ENCODE measurements around the gene CCDC40. TPM values are rescaled to one million over a fixed set of nuclear protein-coding genes. Genes with fewer than 3 reads are reported as not detected.

The CCDC40 gene
- total and polyA plus RNA-seq, 2 donors (not counting 1 experiment from before 2014, with no cell fraction given): 0.53 to 1.5 TPM

GRCh38 chr17:80133626-80133970 is 97.2 kb downstream of the CCDC40 start:
- Histone ChIP-seq H3K9ac (ENCODE audit: insufficient read depth, low read length) (no peak overlapping the region), H3K27ac (ENCODE audit: insufficient read depth, low read length) (no peak overlapping the region), H3K4me3 (replicated peaks in 1 of 4; ENCODE audit: control extremely low read depth in 1 of 4, insufficient read depth in 1 of 4, low read depth in 3 of 4, low read length in 4 of 4) (no peak overlapping the region), H3K9me3 (ENCODE audit: control insufficient read depth, insufficient read depth, low read depth, low read length) (no peaks in the 10 kb centered on the region), H3K36me3 (ENCODE audit: control insufficient read depth, insufficient read depth, low read length) (peaks cover 24% of the 10 kb centered on the region), H3K27me3 (ENCODE audit: control insufficient read depth, insufficient read depth, low read length) (no peaks in the 10 kb centered on the region), H3K4me1 (ENCODE audit: control insufficient read depth, extremely low read depth, insufficient read depth, low read length) (no peaks in the 10 kb centered on the region), H4K20me1 (ENCODE audit: control insufficient read depth, extremely low read depth, insufficient read depth, low read length) (no peaks in the 10 kb centered on the region), H3K4me2 (ENCODE audit: extremely low read depth, insufficient read depth, low read length) (no peak overlapping the region), H3K79me2 (ENCODE audit: control insufficient read depth, insufficient read depth, low read length) (no peaks in the 10 kb centered on the region), H2AFZ (ENCODE audit: low read length) (no peak overlapping the region)
- no peak for DNase-seq (ENCODE audit: low read depth in 2 of 2)
- TF ChIP-seq EZH2 (IDR thresholded peaks at IDR 0.05; ENCODE audit: low read length, missing control alignments): no peak
- no peak for TF ChIP-seq CTCF (conservative IDR thresholded peaks at IDR 0.05 in 1 of 2, IDR thresholded peaks at IDR 0.05 in 1 of 2; ENCODE audit: low read depth in 1 of 2, low read length in 2 of 2)

GRCh38 chr17:80137131-80137530 is 100.7 kb downstream of the CCDC40 start:
- Histone ChIP-seq H3K36me3 (ENCODE audit: control insufficient read depth, insufficient read depth, low read length) (peaks cover 36% of the 10 kb centered on the region), H3K4me3 (replicated peaks in 1 of 4; ENCODE audit: control extremely low read depth in 1 of 4, insufficient read depth in 1 of 4, low read depth in 3 of 4, low read length in 4 of 4) (no peak overlapping the region), H3K4me1 (ENCODE audit: control insufficient read depth, extremely low read depth, insufficient read depth, low read length) (no peaks in the 10 kb centered on the region), H3K27ac (ENCODE audit: insufficient read depth, low read length) (no peak overlapping the region), H3K27me3 (ENCODE audit: control insufficient read depth, insufficient read depth, low read length) (no peaks in the 10 kb centered on the region), H3K9me3 (ENCODE audit: control insufficient read depth, insufficient read depth, low read depth, low read length) (no peaks in the 10 kb centered on the region), H3K4me2 (ENCODE audit: extremely low read depth, insufficient read depth, low read length) (no peak overlapping the region), H2AFZ (ENCODE audit: low read length) (no peak overlapping the region), H3K9ac (ENCODE audit: insufficient read depth, low read length) (no peak overlapping the region), H3K79me2 (ENCODE audit: control insufficient read depth, insufficient read depth, low read length) (peaks cover 3% of the 10 kb centered on the region), H4K20me1 (ENCODE audit: control insufficient read depth, extremely low read depth, insufficient read depth, low read length) (no peaks in the 10 kb centered on the region)
- DNase-seq (ENCODE audit: low read depth in 2 of 2): no peak
- TF ChIP-seq CTCF (conservative IDR thresholded peaks at IDR 0.05 in 1 of 2, IDR thresholded peaks at IDR 0.05 in 1 of 2; ENCODE audit: low read depth in 1 of 2, low read length in 2 of 2): no peak
- no peak for TF ChIP-seq EZH2 (IDR thresholded peaks at IDR 0.05; ENCODE audit: low read length, missing control alignments)

- no peak overlapping the region for H3K27ac ChIP-seq (ENCODE audit: insufficient read depth, low read length)
- H3K9me3 ChIP-seq (ENCODE audit: control insufficient read depth, insufficient read depth, low read depth, low read length): no peaks in the 10 kb centered on the region
- DNase-seq (ENCODE audit: low read depth in 2 of 2): no peak
- no peak overlapping the region for H3K4me2 ChIP-seq (ENCODE audit: extremely low read depth, insufficient read depth, low read length)
- H4K20me1 ChIP-seq (ENCODE audit: control insufficient read depth, extremely low read depth, insufficient read depth, low read length): no peaks in the 10 kb centered on the region
- no peak overlapping the region for H3K4me3 ChIP-seq (replicated peaks in 1 of 4; ENCODE audit: control extremely low read depth in 1 of 4, insufficient read depth in 1 of 4, low read depth in 3 of 4, low read length in 4 of 4)
- peaks cover 39% of the 10 kb centered on the region for H3K36me3 ChIP-seq (ENCODE audit: control insufficient read depth, insufficient read depth, low read length)
- H2AFZ ChIP-seq (ENCODE audit: low read length): no peak overlapping the region
- H3K9ac ChIP-seq (ENCODE audit: insufficient read depth, low read length): no peak overlapping the region
- TF ChIP-seq EZH2 (IDR thresholded peaks at IDR 0.05; ENCODE audit: low read length, missing control alignments): no peak
- no peaks in the 10 kb centered on the region for H3K27me3 ChIP-seq (ENCODE audit: control insufficient read depth, insufficient read depth, low read length)
- H3K79me2 ChIP-seq (ENCODE audit: control insufficient read depth, insufficient read depth, low read length): peaks cover 16% of the 10 kb centered on the region
- no peaks in the 10 kb centered on the region for H3K4me1 ChIP-seq (ENCODE audit: control insufficient read depth, extremely low read depth, insufficient read depth, low read length)
These were observed 102.5 kb downstream of the CCDC40 start for GRCh38 chr17:80138856-80139426.

All from fibroblast of lung (primary cell).